Osteoblast (primary cell): ENCODE results near the gene FALEC. TPM values are rescaled to one million over a fixed set of nuclear protein-coding genes. Genes with fewer than 3 reads are reported as not detected.

Source experiments
- DNase-seq: peaks from one replicate; pipeline ENCODE4 v3.0.0; 2011; ENCODE audit warnings: low spot score, mixed read lengths; ENCODE audit not compliant: insufficient read length; ENCODE audit errors: missing footprints
- H2AFZ ChIP-seq: 2 replicates; pipeline ENCODE4 v1.6.0; 2011; ENCODE audit warnings: mild to moderate bottlenecking, low read length
- H3K27ac ChIP-seq: 2 replicates; pipeline ENCODE4 v1.5.1; 2011; ENCODE audit warnings: mild to moderate bottlenecking, low read depth, low read length, moderate library complexity
- H3K27me3 ChIP-seq: 2 replicates; pipeline ENCODE4 v1.6.0; 2012; ENCODE audit warnings: mild to moderate bottlenecking, control low read depth, inconsistent platforms, low read length, moderate library complexity; ENCODE audit not compliant: insufficient read depth
- H3K36me3 ChIP-seq: 2 replicates; pipeline ENCODE4 v1.5.1; 2011; ENCODE audit warnings: mild to moderate bottlenecking, low read length, control low read depth, moderate library complexity; ENCODE audit not compliant: insufficient read depth
- H3K4me1 ChIP-seq: 2 replicates; pipeline ENCODE4 v1.5.1; 2011; ENCODE audit warnings: mild to moderate bottlenecking, low read length, control low read depth, moderate library complexity; ENCODE audit not compliant: insufficient read depth
- H3K4me2 ChIP-seq: 2 replicates; pipeline ENCODE4 v1.6.0; 2011; ENCODE audit warnings: mild to moderate bottlenecking, low read length; ENCODE audit not compliant: insufficient read depth
- H3K4me3 ChIP-seq: fragments of 200-600 bp; sonication (generic); 3 replicates; pipeline ENCODE4 v1.5.1; 2012; ENCODE audit warnings: mild to moderate bottlenecking, low read length, inconsistent platforms; ENCODE audit not compliant: insufficient read depth
- H3K79me2 ChIP-seq: 2 replicates; pipeline ENCODE4 v1.6.0; 2012; ENCODE audit warnings: mild to moderate bottlenecking, low read length, control low read depth, inconsistent platforms; ENCODE audit not compliant: insufficient read depth
- H3K9me3 ChIP-seq: 2 replicates; pipeline ENCODE4 v1.5.1; 2011; ENCODE audit warnings: low read depth, low read length, control low read depth
- H4K20me1 ChIP-seq: 2 replicates; pipeline ENCODE4 v1.6.0; 2012; ENCODE audit warnings: mild to moderate bottlenecking, low read length, control low read depth; ENCODE audit not compliant: insufficient read depth
- CTCF ChIP-seq: IDR thresholded peaks from 2 replicates; pipeline ENCODE4 v1.5.1; 2011; ENCODE audit warnings: mild to moderate bottlenecking, low read depth, low read length, moderate library complexity; ENCODE audit errors: extremely low read depth
- small RNA-seq: library from RNA; depleted of rRNA; stranded (forward); fragments of <200 nt; gene quantifications from one replicate; pipeline ENCODE3, GENCODE V24; 2012
- total RNA-seq: library from RNA; depleted of rRNA; stranded (reverse); fragments of >200 nt; gene quantifications from 2 replicates; pipeline ENCODE4 v1.2.3, GENCODE V29; 2012

The FALEC gene
- total RNA-seq, 1 donor = 0.36 TPM

GRCh38 chr1:150582371-150582770 is 66.8 kb downstream of the FALEC start:
- TF ChIP-seq CTCF = no peak
- peak; percentile 76 for DNase-seq
- Histone ChIP-seq H3K9me3 (no peaks in the 10 kb centered on the region), H3K36me3 (peaks cover 14% of the 10 kb centered on the region), H3K79me2 (peaks cover 31% of the 10 kb centered on the region), H4K20me1 (peaks cover 18% of the 10 kb centered on the region), H3K27me3 (no peaks in the 10 kb centered on the region), H3K27ac (no peak overlapping the region), H3K4me1 (peaks cover 7% of the 10 kb centered on the region), H3K4me3 (no peak overlapping the region), H2AFZ (no peak overlapping the region), H3K4me2 (no peak overlapping the region)

Small RNAs within 50 kb of the gene (small RNA-seq; reads per million reads assigned to genes)
- not detected for gene MIR4257
- 0.30 reads per million for gene RN7SL473P
- not detected for gene RN7SL600P

Other genes with a start within 250 kb of the FALEC start
- 118 and 122 TPM in 2 replicates for gene APH1A, start 246.7 kb upstream of the FALEC start, total RNA-seq
- gene C1orf54, start 243.0 kb upstream of the FALEC start, total RNA-seq = 32.2 and 45.4 TPM in 2 replicates
- 15.6 and 16.3 TPM in 2 replicates for gene CIART, start 233.2 kb upstream of the FALEC start, total RNA-seq
- 28.0 and 29.0 TPM in 2 replicates for gene MRPS21, start 221.9 kb upstream of the FALEC start, total RNA-seq
- gene PRPF3, start 194.2 kb upstream of the FALEC start, total RNA-seq = 33.9 and 35.8 TPM in 2 replicates
- 12.3 and 13.3 TPM in 2 replicates for gene RPRD2, start 151.6 kb upstream of the FALEC start, total RNA-seq
- gene TARS2, start 28.3 kb upstream of the FALEC start, total RNA-seq = 10.1 and 14.7 TPM in 2 replicates
- 20.9 and 30.0 TPM in 2 replicates for gene ECM1, start 7.6 kb upstream of the FALEC start, total RNA-seq
- gene ADAMTSL4, start 33.7 kb downstream of the FALEC start, total RNA-seq = 3.2 and 5.4 TPM in 2 replicates
- gene MCL1, start 63.9 kb downstream of the FALEC start, total RNA-seq = 168 and 176 TPM in 2 replicates
- 63.1 and 66.6 TPM in 2 replicates for gene ENSA, start 113.9 kb downstream of the FALEC start, total RNA-seq
- 17.0 and 18.0 TPM in 2 replicates for gene GOLPH3L, start 181.4 kb downstream of the FALEC start, total RNA-seq
- 0.36 and 0.59 TPM in 2 replicates for gene HORMAD1, start 205.1 kb downstream of the FALEC start, total RNA-seq